ENCODE measurements around the gene FARP1.

Gene FARP1

GRCh38 chr13:98489446-98490194, 346.7 kb downstream of the FARP1 start:
- no peak overlapping the region for H3K4me3 ChIP-seq (ENCODE audit: low read depth, low read length)
- no peaks in the 10 kb centered on the region for H3K9me3 ChIP-seq (ENCODE audit: control insufficient read depth, insufficient read depth, low read depth, low read length)
- ChIA-PET CTCF (interaction anchor here (0.6 kb wide), 1 partner anchor 11 kb away, joined by 3 read pairs; no protein-coding TSS in a partner anchor), POLR2A (no interaction called here)
- peaks cover 3% of the 10 kb centered on the region; the same call in 1 of the 2 replicates for H3K4me1 ChIP-seq (ENCODE audit: control insufficient read depth, insufficient read depth, low read length)
- TF ChIP-seq PRDM1 (tag by site-specific recombination; IDR thresholded peaks at IDR 0.05) (peak; percentile 95), ZNF350 (tag by site-specific recombination; IDR thresholded peaks at IDR 0.05) (no peak)
- H3K27ac ChIP-seq (ENCODE audit: extremely low read depth, low read depth, low read length), result no peak overlapping the region
- H3K36me3 ChIP-seq (ENCODE audit: control insufficient read depth in 2 of 2, insufficient read depth in 1 of 2, low read length in 2 of 2), result no peaks in the 10 kb centered on the region

- Histone ChIP-seq H3K27ac (ENCODE audit: extremely low read depth, low read depth, low read length) (no peak overlapping the region), H3K4me3 (ENCODE audit: low read depth, low read length) (no peak overlapping the region), H3K4me1 (ENCODE audit: control insufficient read depth, insufficient read depth, low read length) (peaks cover 3% of the 10 kb centered on the region; the same call in 1 of the 2 replicates), H3K36me3 (ENCODE audit: control insufficient read depth in 2 of 2, insufficient read depth in 1 of 2, low read length in 2 of 2) (no peaks in the 10 kb centered on the region), H3K9me3 (ENCODE audit: control insufficient read depth, insufficient read depth, low read depth, low read length) (no peaks in the 10 kb centered on the region)
- ChIA-PET POLR2A (no interaction called here), CTCF (interaction anchor here (0.6 kb wide), 1 partner anchor 109 kb away, joined by 3 read pairs; no protein-coding TSS in a partner anchor)
- TF ChIP-seq ZNF555 (tag by site-specific recombination; conservative IDR thresholded peaks at IDR 0.05) (no peak), ZFP69B (tag by site-specific recombination; IDR thresholded peaks at IDR 0.05) (no peak), HOXC10 (CRISPR knock-in tag; IDR thresholded peaks at IDR 0.05) (no peak), ZNF16 (tag by site-specific recombination; IDR thresholded peaks at IDR 0.05; ENCODE audit: low read depth) (no peak), ZNF704 (tag by site-specific recombination; IDR thresholded peaks at IDR 0.05) (no peak), PBX3 (CRISPR knock-in tag; IDR thresholded peaks at IDR 0.05) (no peak), HIC1 (tag by site-specific recombination; IDR thresholded peaks at IDR 0.05) (no peak), ZNF549 (tag by site-specific recombination; IDR thresholded peaks at IDR 0.05) (no peak), BCL6B (tag by site-specific recombination; IDR thresholded peaks at IDR 0.05) (no peak), ZNF580 (tag by site-specific recombination; IDR thresholded peaks at IDR 0.05) (no peak), PRDM1 (tag by site-specific recombination; IDR thresholded peaks at IDR 0.05) (no peak), PATZ1 (tag by site-specific recombination; IDR thresholded peaks at IDR 0.05) (no peak), GLIS2 (tag by site-specific recombination; IDR thresholded peaks at IDR 0.05) (no peak), ZNF18 (tag by site-specific recombination; IDR thresholded peaks at IDR 0.05) (no peak)
Measured at GRCh38 chr13:98490195-98490836, 347.4 kb downstream of the FARP1 start.
